OCI-LY1 (cell line): ENCODE data around the gene PEAK1.

Experiments used
- H2AFZ ChIP-seq: fragments of 200-600 bp; sonication (generic), shearing (Covaris generic); 2 replicates; pipeline ENCODE4 v1.6.0; 2014; ENCODE audit warnings: antibody characterized with exemption, mild to moderate bottlenecking, low read length
- H3F3A ChIP-seq: fragments of 200-600 bp; sonication (generic), shearing (Covaris generic); 2 replicates; pipeline ENCODE4 v1.6.0; 2014; ENCODE audit warnings: mild to moderate bottlenecking, antibody characterized with exemption, low read length, moderate library complexity; ENCODE audit not compliant: insufficient read depth
- H3K27ac ChIP-seq: fragments of 200-600 bp; sonication (generic); 2 replicates; pipeline ENCODE4 v1.5.1; 2014; ENCODE audit warnings: low read length, mixed run types, mild to moderate bottlenecking, low read depth; ENCODE audit not compliant: poor library complexity, severe bottlenecking
- H3K27me3 ChIP-seq: fragments of 200-600 bp; sonication (generic); 2 replicates; pipeline ENCODE4 v1.6.0; 2014; ENCODE audit warnings: antibody characterized with exemption, mild to moderate bottlenecking, low read length, moderate library complexity; ENCODE audit not compliant: insufficient read depth
- H3K36me3 ChIP-seq: fragments of 200-600 bp; sonication (generic); 2 replicates; pipeline ENCODE4 v1.6.1; 2014; ENCODE audit warnings: mild to moderate bottlenecking, antibody characterized with exemption, low read length, moderate library complexity, mixed read lengths; ENCODE audit not compliant: insufficient read depth
- H3K4me1 ChIP-seq: fragments of 200-600 bp; sonication (generic); 2 replicates; pipeline ENCODE4 v1.5.1; 2014; ENCODE audit warnings: mild to moderate bottlenecking, low read length, moderate library complexity; ENCODE audit not compliant: insufficient read depth, severe bottlenecking
- H3K4me2 ChIP-seq: fragments of 200-600 bp; sonication (generic), shearing (Covaris generic); 2 replicates; pipeline ENCODE4 v1.6.1; 2014; ENCODE audit warnings: low read length
- H3K4me3 ChIP-seq: fragments of 200-600 bp; sonication (generic); 2 replicates; pipeline ENCODE4 v1.5.1; 2014; ENCODE audit warnings: low read length, low read depth, mild to moderate bottlenecking, mixed read lengths; ENCODE audit not compliant: poor library complexity, severe bottlenecking
- H3K79me2 ChIP-seq: fragments of 200-600 bp; shearing (Covaris generic); 2 replicates; pipeline ENCODE4 v1.6.1; 2016; ENCODE audit warnings: mixed run types, low read length, mixed read lengths; ENCODE audit not compliant: insufficient read depth
- H3K9ac ChIP-seq: fragments of 200-600 bp; sonication (generic), shearing (Covaris generic); 2 replicates; pipeline ENCODE4 v1.6.1; 2014; ENCODE audit warnings: mild to moderate bottlenecking, low read length, mixed read lengths
- H3K9me2 ChIP-seq: fragments of 200-600 bp; sonication (generic), shearing (Covaris generic); 2 replicates; pipeline ENCODE4 v1.6.1; 2014; ENCODE audit warnings: low read depth, mild to moderate bottlenecking, low read length, mixed read lengths
- H3K9me3 ChIP-seq: fragments of 200-600 bp; shearing (Covaris generic); 2 replicates; pipeline ENCODE4 v1.6.1; 2014; ENCODE audit warnings: low read length, mixed read lengths
- H4K20me1 ChIP-seq: fragments of 200-600 bp; sonication (generic), shearing (Covaris generic); 2 replicates; pipeline ENCODE4 v1.6.0; 2016; ENCODE audit warnings: mild to moderate bottlenecking, low read length; ENCODE audit not compliant: insufficient read depth
- EZH2 ChIP-seq: fragments of 200-600 bp; sonication (generic), shearing (Covaris generic); IDR thresholded peaks from 2 replicates; pipeline ENCODE4 v1.8.0; 2017; ENCODE audit warnings: borderline replicate concordance, mixed run types, mild to moderate bottlenecking, antibody characterized with exemption, low read length, moderate library complexity, mixed read lengths
- TF ChIP-seq, protein P1 (sequence below): fragments of 200-600 bp; sonication (generic), shearing (Covaris generic); IDR thresholded peaks from 2 replicates; pipeline ENCODE4 v1.5.1; 2017; ENCODE audit warnings: mild to moderate bottlenecking, antibody characterized with exemption, low read length, moderate library complexity, mixed read lengths

PEAK1 gene

GRCh38 chr15:77239882-77240608 lies 179.9 kb downstream of the PEAK1 start:
- H2AFZ ChIP-seq: no peak overlapping the region
- H3K9me2 ChIP-seq: no peaks in the 10 kb centered on the region
- TF ChIP-seq, protein P1, sequence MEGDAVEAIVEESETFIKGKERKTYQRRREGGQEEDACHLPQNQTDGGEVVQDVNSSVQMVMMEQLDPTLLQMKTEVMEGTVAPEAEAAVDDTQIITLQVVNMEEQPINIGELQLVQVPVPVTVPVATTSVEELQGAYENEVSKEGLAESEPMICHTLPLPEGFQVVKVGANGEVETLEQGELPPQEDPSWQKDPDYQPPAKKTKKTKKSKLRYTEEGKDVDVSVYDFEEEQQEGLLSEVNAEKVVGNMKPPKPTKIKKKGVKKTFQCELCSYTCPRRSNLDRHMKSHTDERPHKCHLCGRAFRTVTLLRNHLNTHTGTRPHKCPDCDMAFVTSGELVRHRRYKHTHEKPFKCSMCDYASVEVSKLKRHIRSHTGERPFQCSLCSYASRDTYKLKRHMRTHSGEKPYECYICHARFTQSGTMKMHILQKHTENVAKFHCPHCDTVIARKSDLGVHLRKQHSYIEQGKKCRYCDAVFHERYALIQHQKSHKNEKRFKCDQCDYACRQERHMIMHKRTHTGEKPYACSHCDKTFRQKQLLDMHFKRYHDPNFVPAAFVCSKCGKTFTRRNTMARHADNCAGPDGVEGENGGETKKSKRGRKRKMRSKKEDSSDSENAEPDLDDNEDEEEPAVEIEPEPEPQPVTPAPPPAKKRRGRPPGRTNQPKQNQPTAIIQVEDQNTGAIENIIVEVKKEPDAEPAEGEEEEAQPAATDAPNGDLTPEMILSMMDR: no peak
- TF ChIP-seq EZH2: no peak
- no peaks in the 10 kb centered on the region for H3K27me3 ChIP-seq
- no peaks in the 10 kb centered on the region for H3K9me3 ChIP-seq
- no peaks in the 10 kb centered on the region for H3F3A ChIP-seq
- H4K20me1 ChIP-seq: no peaks in the 10 kb centered on the region
- H3K79me2 ChIP-seq: no peaks in the 10 kb centered on the region
- no peak overlapping the region for H3K9ac ChIP-seq
- H3K36me3 ChIP-seq: no peaks in the 10 kb centered on the region
- no peak overlapping the region for H3K27ac ChIP-seq
- H3K4me1 ChIP-seq: no peaks in the 10 kb centered on the region
- no peak overlapping the region for H3K4me3 ChIP-seq
- H3K4me2 ChIP-seq: no peak overlapping the region

GRCh38 chr15:77235566-77235965 lies 184.3 kb downstream of the PEAK1 start:
- H3K4me1 ChIP-seq: no peaks in the 10 kb centered on the region
- no peaks in the 10 kb centered on the region for H3K9me3 ChIP-seq
- H3K9ac ChIP-seq: no peak overlapping the region
- H3K36me3 ChIP-seq: no peaks in the 10 kb centered on the region
- no peak overlapping the region for H2AFZ ChIP-seq
- H3F3A ChIP-seq: no peaks in the 10 kb centered on the region
- no peaks in the 10 kb centered on the region for H4K20me1 ChIP-seq
- TF ChIP-seq EZH2: no peak
- TF ChIP-seq, protein P1: no peak
- no peak overlapping the region for H3K4me2 ChIP-seq
- no peaks in the 10 kb centered on the region for H3K79me2 ChIP-seq
- H3K9me2 ChIP-seq: no peaks in the 10 kb centered on the region
- H3K27me3 ChIP-seq: no peaks in the 10 kb centered on the region
- no peak overlapping the region for H3K27ac ChIP-seq
- H3K4me3 ChIP-seq: no peak overlapping the region

DNA sequence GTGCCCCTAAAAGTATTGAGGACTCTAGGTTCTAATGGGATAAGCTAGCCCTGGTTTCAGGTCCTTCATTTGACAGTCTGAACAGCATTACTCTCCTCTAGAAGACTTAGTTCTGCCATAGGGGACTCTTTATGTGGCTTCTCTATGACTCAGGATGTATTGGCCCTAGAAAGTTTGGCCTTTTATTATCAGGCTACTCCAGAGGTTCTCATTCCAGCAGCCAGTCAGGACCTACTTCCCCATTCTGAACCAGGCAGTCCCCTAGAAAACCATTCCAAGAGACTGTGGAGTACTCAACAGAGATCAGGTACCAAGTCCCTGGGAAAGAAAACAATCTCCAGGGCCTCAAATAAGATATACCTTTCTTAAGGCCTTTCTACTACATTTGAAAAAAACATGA lies 191.1 kb downstream of the PEAK1 start:
- no peaks in the 10 kb centered on the region for H3K36me3 ChIP-seq
- no peak overlapping the region for H3K27ac ChIP-seq
- no peak overlapping the region for H3K4me3 ChIP-seq
- no peaks in the 10 kb centered on the region for H3K79me2 ChIP-seq
- H3K4me1 ChIP-seq: peaks cover 6% of the 10 kb centered on the region
- TF ChIP-seq EZH2: no peak
- TF ChIP-seq, protein P1: no peak
- no peaks in the 10 kb centered on the region for H3K9me3 ChIP-seq
- no peaks in the 10 kb centered on the region for H3K27me3 ChIP-seq
- no peak overlapping the region for H3K9ac ChIP-seq
- no peaks in the 10 kb centered on the region for H4K20me1 ChIP-seq
- H3K9me2 ChIP-seq: no peaks in the 10 kb centered on the region
- no peaks in the 10 kb centered on the region for H3F3A ChIP-seq
- no peak overlapping the region for H3K4me2 ChIP-seq
- no peak overlapping the region for H2AFZ ChIP-seq
